SK-N-SH treated with all-trans-retinoic acid at 6 μM for 48 hours (cell line): ENCODE results near the gene SLU7.

Source experiments
- ARNTL ChIP-seq: fragments of 450-650 bp; formaldehyde crosslinking; IDR thresholded peaks from 2 replicates; pipeline ENCODE4 v1.5.0; 2020; ENCODE audit warnings: low read depth, mild to moderate bottlenecking, moderate library complexity, borderline replicate concordance
- ISL1 ChIP-seq: fragments of 250-450 bp; sonication (Bioruptor Pico); IDR thresholded peaks from 2 replicates; pipeline ENCODE4 v2.1.2; 2022; ENCODE audit warnings: mild to moderate bottlenecking, moderate library complexity
- PPARA ChIP-seq: fragments of 250-450 bp; sonication (Bioruptor Pico); IDR thresholded peaks from 2 replicates; pipeline ENCODE4 v1.5.0; 2020; ENCODE audit warnings: mild to moderate bottlenecking, borderline replicate concordance
- RARB ChIP-seq: fragments of 250-450 bp; sonication (Bioruptor Pico); IDR thresholded peaks from 2 replicates; pipeline ENCODE4 v1.8.0; 2021; ENCODE audit warnings: mild to moderate bottlenecking, moderate library complexity
- SNAI2 ChIP-seq: fragments of 250-450 bp; sonication (Bioruptor Pico); IDR thresholded peaks from 2 replicates; pipeline ENCODE4 v1.5.0; 2020; ENCODE audit warnings: mild to moderate bottlenecking, moderate library complexity
- ZC3H10 ChIP-seq: fragments of 250-450 bp; sonication (Bioruptor Pico); IDR thresholded peaks from 2 replicates; pipeline ENCODE4 v1.5.1; 2021; ENCODE audit warnings: mild to moderate bottlenecking, moderate library complexity
- ZNF8 ChIP-seq: fragments of 450-650 bp; formaldehyde crosslinking; IDR thresholded peaks from 2 replicates; pipeline ENCODE4 v1.5.0; 2020; ENCODE audit warnings: mild to moderate bottlenecking, moderate library complexity
- TF ChIP-seq, protein P1 (sequence below): fragments of 250-450 bp; sonication (Bioruptor Pico); IDR thresholded peaks from 2 replicates; pipeline ENCODE4 v1.5.1; 2020; ENCODE audit warnings: low read depth, mild to moderate bottlenecking, moderate library complexity
- TF ChIP-seq, protein P2 (sequence below): fragments of 250-450 bp; sonication (Bioruptor Pico); IDR thresholded peaks from 2 replicates; pipeline ENCODE4 v1.8.0; 2021; ENCODE audit warnings: low read depth, mild to moderate bottlenecking, moderate library complexity, borderline replicate concordance
- TF ChIP-seq, protein P3 (sequence below): fragments of 250-450 bp; sonication (Bioruptor Pico); IDR thresholded peaks from 2 replicates; pipeline ENCODE4 v1.5.0; 2020; ENCODE audit warnings: mild to moderate bottlenecking, moderate library complexity
- TF ChIP-seq, protein P4 (sequence below): fragments of 250-450 bp; sonication (Bioruptor Pico); IDR thresholded peaks from 2 replicates; pipeline ENCODE4 v1.5.1; 2021; ENCODE audit warnings: mild to moderate bottlenecking, moderate library complexity

DNA sequence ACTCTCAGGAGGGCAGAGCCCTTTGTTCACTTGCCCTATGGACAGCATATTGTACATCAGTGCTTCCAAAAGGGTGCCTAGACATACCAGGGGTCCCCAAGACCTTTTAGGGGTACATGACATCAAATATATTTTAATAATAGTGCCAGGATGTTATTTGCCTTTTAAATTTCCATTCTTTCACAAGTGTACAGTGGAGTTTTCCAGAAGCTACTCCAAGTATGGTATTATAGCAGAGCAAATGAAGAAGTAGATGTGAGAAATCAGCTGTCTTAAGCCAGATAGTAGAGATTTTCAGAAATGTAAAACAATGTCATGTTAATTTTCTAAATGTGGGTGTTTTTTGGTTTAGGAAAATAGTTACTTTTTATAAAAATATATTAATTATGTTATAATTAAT lies 18.4 kb upstream of the SLU7 start:
- TF ChIP-seq, protein P1, sequence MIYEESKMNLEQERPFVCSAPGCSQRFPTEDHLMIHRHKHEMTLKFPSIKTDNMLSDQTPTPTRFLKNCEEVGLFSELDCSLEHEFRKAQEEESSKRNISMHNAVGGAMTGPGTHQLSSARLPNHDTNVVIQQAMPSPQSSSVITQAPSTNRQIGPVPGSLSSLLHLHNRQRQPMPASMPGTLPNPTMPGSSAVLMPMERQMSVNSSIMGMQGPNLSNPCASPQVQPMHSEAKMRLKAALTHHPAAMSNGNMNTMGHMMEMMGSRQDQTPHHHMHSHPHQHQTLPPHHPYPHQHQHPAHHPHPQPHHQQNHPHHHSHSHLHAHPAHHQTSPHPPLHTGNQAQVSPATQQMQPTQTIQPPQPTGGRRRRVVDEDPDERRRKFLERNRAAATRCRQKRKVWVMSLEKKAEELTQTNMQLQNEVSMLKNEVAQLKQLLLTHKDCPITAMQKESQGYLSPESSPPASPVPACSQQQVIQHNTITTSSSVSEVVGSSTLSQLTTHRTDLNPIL (CRISPR knock-in tag): no peak
- TF ChIP-seq, protein P2, sequence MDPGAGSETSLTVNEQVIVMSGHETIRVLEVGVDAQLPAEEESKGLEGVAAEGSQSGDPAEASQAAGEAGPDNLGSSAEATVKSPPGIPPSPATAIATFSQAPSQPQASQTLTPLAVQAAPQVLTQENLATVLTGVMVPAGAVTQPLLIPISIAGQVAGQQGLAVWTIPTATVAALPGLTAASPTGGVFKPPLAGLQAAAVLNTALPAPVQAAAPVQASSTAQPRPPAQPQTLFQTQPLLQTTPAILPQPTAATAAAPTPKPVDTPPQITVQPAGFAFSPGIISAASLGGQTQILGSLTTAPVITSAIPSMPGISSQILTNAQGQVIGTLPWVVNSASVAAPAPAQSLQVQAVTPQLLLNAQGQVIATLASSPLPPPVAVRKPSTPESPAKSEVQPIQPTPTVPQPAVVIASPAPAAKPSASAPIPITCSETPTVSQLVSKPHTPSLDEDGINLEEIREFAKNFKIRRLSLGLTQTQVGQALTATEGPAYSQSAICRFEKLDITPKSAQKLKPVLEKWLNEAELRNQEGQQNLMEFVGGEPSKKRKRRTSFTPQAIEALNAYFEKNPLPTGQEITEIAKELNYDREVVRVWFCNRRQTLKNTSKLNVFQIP (CRISPR knock-in tag): no peak
- no peak for TF ChIP-seq ISL1 (CRISPR knock-in tag)
- TF ChIP-seq SNAI2 (CRISPR knock-in tag): no peak
- TF ChIP-seq, protein P3, sequence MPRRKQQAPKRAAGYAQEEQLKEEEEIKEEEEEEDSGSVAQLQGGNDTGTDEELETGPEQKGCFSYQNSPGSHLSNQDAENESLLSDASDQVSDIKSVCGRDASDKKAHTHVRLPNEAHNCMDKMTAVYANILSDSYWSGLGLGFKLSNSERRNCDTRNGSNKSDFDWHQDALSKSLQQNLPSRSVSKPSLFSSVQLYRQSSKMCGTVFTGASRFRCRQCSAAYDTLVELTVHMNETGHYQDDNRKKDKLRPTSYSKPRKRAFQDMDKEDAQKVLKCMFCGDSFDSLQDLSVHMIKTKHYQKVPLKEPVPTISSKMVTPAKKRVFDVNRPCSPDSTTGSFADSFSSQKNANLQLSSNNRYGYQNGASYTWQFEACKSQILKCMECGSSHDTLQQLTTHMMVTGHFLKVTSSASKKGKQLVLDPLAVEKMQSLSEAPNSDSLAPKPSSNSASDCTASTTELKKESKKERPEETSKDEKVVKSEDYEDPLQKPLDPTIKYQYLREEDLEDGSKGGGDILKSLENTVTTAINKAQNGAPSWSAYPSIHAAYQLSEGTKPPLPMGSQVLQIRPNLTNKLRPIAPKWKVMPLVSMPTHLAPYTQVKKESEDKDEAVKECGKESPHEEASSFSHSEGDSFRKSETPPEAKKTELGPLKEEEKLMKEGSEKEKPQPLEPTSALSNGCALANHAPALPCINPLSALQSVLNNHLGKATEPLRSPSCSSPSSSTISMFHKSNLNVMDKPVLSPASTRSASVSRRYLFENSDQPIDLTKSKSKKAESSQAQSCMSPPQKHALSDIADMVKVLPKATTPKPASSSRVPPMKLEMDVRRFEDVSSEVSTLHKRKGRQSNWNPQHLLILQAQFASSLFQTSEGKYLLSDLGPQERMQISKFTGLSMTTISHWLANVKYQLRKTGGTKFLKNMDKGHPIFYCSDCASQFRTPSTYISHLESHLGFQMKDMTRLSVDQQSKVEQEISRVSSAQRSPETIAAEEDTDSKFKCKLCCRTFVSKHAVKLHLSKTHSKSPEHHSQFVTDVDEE: no peak
- TF ChIP-seq ARNTL (CRISPR knock-in tag): no peak
- TF ChIP-seq RARB (CRISPR knock-in tag): no peak
- no peak for TF ChIP-seq ZC3H10 (CRISPR knock-in tag)
- TF ChIP-seq PPARA (CRISPR knock-in tag): no peak
- TF ChIP-seq ZNF8 (CRISPR knock-in tag): no peak
- TF ChIP-seq, protein P4, sequence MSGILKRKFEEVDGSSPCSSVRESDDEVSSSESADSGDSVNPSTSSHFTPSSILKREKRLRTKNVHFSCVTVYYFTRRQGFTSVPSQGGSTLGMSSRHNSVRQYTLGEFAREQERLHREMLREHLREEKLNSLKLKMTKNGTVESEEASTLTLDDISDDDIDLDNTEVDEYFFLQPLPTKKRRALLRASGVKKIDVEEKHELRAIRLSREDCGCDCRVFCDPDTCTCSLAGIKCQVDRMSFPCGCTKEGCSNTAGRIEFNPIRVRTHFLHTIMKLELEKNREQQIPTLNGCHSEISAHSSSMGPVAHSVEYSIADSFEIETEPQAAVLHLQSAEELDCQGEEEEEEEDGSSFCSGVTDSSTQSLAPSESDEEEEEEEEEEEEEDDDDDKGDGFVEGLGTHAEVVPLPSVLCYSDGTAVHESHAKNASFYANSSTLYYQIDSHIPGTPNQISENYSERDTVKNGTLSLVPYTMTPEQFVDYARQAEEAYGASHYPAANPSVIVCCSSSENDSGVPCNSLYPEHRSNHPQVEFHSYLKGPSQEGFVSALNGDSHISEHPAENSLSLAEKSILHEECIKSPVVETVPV (CRISPR knock-in tag): no peak
